Neural progenitor cell (in vitro differentiated cells): ENCODE measurements around the gene DUSP6.

Experiments used
- CTCF ChIP-seq: fragments of 200-600 bp; sonication (generic); IDR thresholded peaks from 2 replicates; pipeline ENCODE4 v1.5.1; 2017; ENCODE audit warnings: antibody characterized with exemption, mild to moderate bottlenecking
- EZH2 ChIP-seq: fragments of 200-600 bp; sonication (generic); IDR thresholded peaks from 2 replicates; pipeline ENCODE4 v1.6.1; 2017; ENCODE audit warnings: antibody characterized with exemption, mild to moderate bottlenecking, moderate library complexity
- EZH2phosphoT487 ChIP-seq: fragments of 200-600 bp; sonication (generic); IDR thresholded peaks from 2 replicates; pipeline ENCODE4 v1.6.1; 2017; ENCODE audit warnings: antibody characterized with exemption

DNA sequence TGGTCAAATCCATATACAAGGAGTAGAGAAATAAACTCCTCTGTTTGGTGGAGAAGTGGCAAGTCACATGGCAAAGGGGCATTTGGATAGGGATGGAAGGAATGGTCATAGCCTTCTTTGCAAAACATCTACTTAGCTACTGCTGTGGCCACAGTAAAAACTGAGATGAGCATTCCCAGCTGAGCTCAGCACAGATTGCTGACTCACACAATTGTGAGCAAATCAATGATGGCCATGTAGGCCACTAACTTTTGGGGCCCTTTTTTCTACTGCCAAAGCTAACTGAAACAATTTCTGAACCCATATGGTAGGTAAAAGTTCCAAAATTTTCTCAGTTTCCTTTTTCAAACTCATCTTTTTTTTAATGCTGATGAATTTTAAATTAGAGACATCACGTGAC is 31.6 kb downstream of the DUSP6 start:
- TF ChIP-seq CTCF (no peak), EZH2phosphoT487 (no peak), EZH2 (no peak)
